NB4 (cell line): ENCODE data around the gene SDCBP2.

ENCODE experiments used
- CTCF ChIP-seq: IDR thresholded peaks from one replicate; pipeline ENCODE4 v1.5.1; 2012; ENCODE audit warnings: low read depth, low read length
- MYC ChIP-seq: IDR thresholded peaks from 2 replicates; pipeline ENCODE4 v1.6.1; 2011; ENCODE audit warnings: low read depth, low read length
- POLR2A ChIP-seq: IDR thresholded peaks from 2 replicates; pipeline ENCODE4 v1.6.1; 2011; ENCODE audit warnings: mild to moderate bottlenecking; ENCODE audit not compliant: insufficient read length; ENCODE audit errors: extremely low read depth

GRCh38 chr20:1360094-1360846 lies 31.3 kb upstream of the SDCBP2 start:
- TF ChIP-seq CTCF (no peak), POLR2A (no peak), MYC (no peak)
